Measurements from ENCODE around the gene JAK1. TPM values are rescaled to one million over a fixed set of nuclear protein-coding genes. Genes with fewer than 3 reads are reported as not detected.

JAK1 gene
- total RNA-seq, 1 experiment from 2014 or later = 27.8 TPM

DNA sequence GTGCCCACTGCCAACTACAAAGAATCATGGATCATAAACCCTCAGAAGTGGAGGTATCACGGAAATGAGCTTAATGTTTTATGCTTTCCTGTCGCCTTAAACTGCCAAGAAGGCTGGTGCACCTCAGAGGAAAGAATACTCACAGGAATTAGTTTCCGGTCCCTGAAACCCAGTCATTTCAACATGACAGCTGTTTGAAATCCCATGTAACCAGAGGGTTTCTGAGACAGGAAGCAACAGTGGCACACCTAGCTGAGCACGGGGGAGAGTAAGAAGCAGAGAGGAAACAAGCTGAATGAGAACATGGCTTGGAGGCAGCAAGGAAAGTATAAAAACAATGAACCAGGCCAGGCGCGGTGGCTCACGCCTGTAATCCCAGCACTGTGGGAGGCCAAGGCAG is 3.9 kb downstream of the JAK1 start:
- Mint-ChIP-seq H3K4me3 (no peak overlapping the region), H3K4me1 (peaks cover 41% of the 10 kb centered on the region), H3K27ac (no peak overlapping the region), H3K9me3 (no peaks in the 10 kb centered on the region), H3K27me3 (ENCODE audit: low read depth) (peaks cover 26% of the 10 kb centered on the region), H3K36me3 (no peaks in the 10 kb centered on the region)
- no peak for TF ChIP-seq RORB (CRISPR knock-in tag; IDR thresholded peaks at IDR 0.05)
- TF ChIP-seq ELF4 (CRISPR knock-in tag; IDR thresholded peaks at IDR 0.05; ENCODE audit: low read depth) = no peak
- no peak for TF ChIP-seq MLX (CRISPR knock-in tag; IDR thresholded peaks at IDR 0.05)
- TF ChIP-seq FOXP1 (CRISPR knock-in tag; IDR thresholded peaks at IDR 0.05; ENCODE audit: borderline replicate concordance) = no peak
- no peak for TF ChIP-seq GABPB1 (CRISPR knock-in tag; IDR thresholded peaks at IDR 0.05)
- TF ChIP-seq USF1 (CRISPR knock-in tag; IDR thresholded peaks at IDR 0.05) = no peak
- TF ChIP-seq SMAD3 (CRISPR knock-in tag; IDR thresholded peaks at IDR 0.05; ENCODE audit: borderline replicate concordance) = no peak
- no peak for TF ChIP-seq ATF1 (CRISPR knock-in tag; IDR thresholded peaks at IDR 0.05)
- TF ChIP-seq CBFB (CRISPR knock-in tag; IDR thresholded peaks at IDR 0.05; ENCODE audit: low read depth) = no peak
- TF ChIP-seq ZNF671 (CRISPR knock-in tag; IDR thresholded peaks at IDR 0.05) = no peak
- no peak for TF ChIP-seq E2F5 (CRISPR knock-in tag; IDR thresholded peaks at IDR 0.05)
- TF ChIP-seq PREB (CRISPR knock-in tag; IDR thresholded peaks at IDR 0.05; ENCODE audit: borderline replicate concordance) = no peak
- no peak for TF ChIP-seq GRHL2 (CRISPR knock-in tag; IDR thresholded peaks at IDR 0.05; ENCODE audit: insufficient replicate concordance, severe bottlenecking)
- TF ChIP-seq ZNF423 (CRISPR knock-in tag; IDR thresholded peaks at IDR 0.05) = no peak
- TF ChIP-seq GTF2I (CRISPR knock-in tag; conservative IDR thresholded peaks at IDR 0.05) = no peak
- no peak for TF ChIP-seq FOXP4 (CRISPR knock-in tag; IDR thresholded peaks at IDR 0.05)
- no peak for TF ChIP-seq FOXK1 (CRISPR knock-in tag; IDR thresholded peaks at IDR 0.05)
- TF ChIP-seq RELA (CRISPR knock-in tag; IDR thresholded peaks at IDR 0.05; ENCODE audit: borderline replicate concordance) = no peak
- CTCF ChIA-PET = interaction anchor here (1.1 kb wide), 1 partner anchor 58 kb away, joined by 4 read pairs; no protein-coding TSS in a partner anchor
- DNase-seq (ENCODE audit: low spot score) (no peak), ATAC-seq (no peak)
- POLR2A ChIA-PET = no interaction called here

DNA sequence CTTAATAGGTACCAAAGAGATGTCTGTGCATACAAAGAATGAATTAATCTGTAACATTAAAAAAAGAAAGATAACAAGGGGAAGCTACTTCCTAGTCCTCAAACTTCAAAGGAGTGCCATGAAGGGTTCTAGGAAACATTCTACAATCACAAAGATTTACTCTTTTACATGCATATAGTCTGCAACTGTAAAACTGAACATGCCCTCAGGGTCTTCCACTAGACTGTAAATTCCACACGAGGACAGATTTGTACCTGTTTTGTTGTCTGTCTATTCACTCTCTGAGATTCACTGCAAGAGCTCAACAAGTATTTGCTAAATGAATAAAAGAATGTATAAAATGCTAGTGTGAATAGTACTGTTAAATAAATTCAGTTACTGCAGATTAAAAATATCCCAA is 4.4 kb downstream of the JAK1 start:
- peaks cover 35% of the 10 kb centered on the region for H3K4me1 Mint-ChIP-seq
- no peaks in the 10 kb centered on the region for H3K36me3 Mint-ChIP-seq
- ATAC-seq = no peak
- no peak for DNase-seq (ENCODE audit: low spot score)
- H3K27ac Mint-ChIP-seq = no peak overlapping the region
- CTCF ChIA-PET = interaction anchor here (1.1 kb wide), 1 partner anchor 59 kb away, joined by 4 read pairs; no protein-coding TSS in a partner anchor
- no peaks in the 10 kb centered on the region for H3K9me3 Mint-ChIP-seq
- peaks cover 21% of the 10 kb centered on the region for H3K27me3 Mint-ChIP-seq (ENCODE audit: low read depth)
- POLR2A ChIA-PET = no interaction called here
- H3K4me3 Mint-ChIP-seq = no peak overlapping the region
- TF ChIP-seq, protein P1, sequence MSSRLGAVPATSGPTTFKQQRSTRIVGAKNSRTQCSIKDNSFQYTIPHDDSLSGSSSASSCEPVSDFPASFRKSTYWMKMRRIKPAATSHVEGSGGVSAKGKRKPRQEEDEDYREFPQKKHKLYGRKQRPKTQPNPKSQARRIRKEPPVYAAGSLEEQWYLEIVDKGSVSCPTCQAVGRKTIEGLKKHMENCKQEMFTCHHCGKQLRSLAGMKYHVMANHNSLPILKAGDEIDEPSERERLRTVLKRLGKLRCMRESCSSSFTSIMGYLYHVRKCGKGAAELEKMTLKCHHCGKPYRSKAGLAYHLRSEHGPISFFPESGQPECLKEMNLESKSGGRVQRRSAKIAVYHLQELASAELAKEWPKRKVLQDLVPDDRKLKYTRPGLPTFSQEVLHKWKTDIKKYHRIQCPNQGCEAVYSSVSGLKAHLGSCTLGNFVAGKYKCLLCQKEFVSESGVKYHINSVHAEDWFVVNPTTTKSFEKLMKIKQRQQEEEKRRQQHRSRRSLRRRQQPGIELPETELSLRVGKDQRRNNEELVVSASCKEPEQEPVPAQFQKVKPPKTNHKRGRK (CRISPR knock-in tag; IDR thresholded peaks at IDR 0.05; ENCODE audit: borderline replicate concordance) = no peak
- no peak for TF ChIP-seq ATF1 (CRISPR knock-in tag; IDR thresholded peaks at IDR 0.05)
- no peak for TF ChIP-seq ZNF423 (CRISPR knock-in tag; IDR thresholded peaks at IDR 0.05)
- no peak for TF ChIP-seq TEAD1 (CRISPR knock-in tag; IDR thresholded peaks at IDR 0.05)
- TF ChIP-seq FOXK1 (CRISPR knock-in tag; IDR thresholded peaks at IDR 0.05) = no peak
- no peak for TF ChIP-seq E2F4 (CRISPR knock-in tag; IDR thresholded peaks at IDR 0.05; ENCODE audit: borderline replicate concordance, low read depth)
- no peak for TF ChIP-seq ZNF121 (CRISPR knock-in tag; IDR thresholded peaks at IDR 0.05)
- no peak for TF ChIP-seq ZNF281 (CRISPR knock-in tag; IDR thresholded peaks at IDR 0.05)
- no peak for TF ChIP-seq CREM (CRISPR knock-in tag; IDR thresholded peaks at IDR 0.05)

Data from WTC11 (cell line).